Mucosa of stomach (tissue), 1 donor: Measurements from ENCODE around the gene GALNT17.

Experiments used
- H3K27me3 ChIP-seq: one replicate; pipeline ENCODE4 v1.7.0; 2013; ENCODE audit warnings: mild to moderate bottlenecking, low read length; ENCODE audit not compliant: control insufficient read depth, insufficient read depth
- H3K36me3 ChIP-seq: one replicate; pipeline ENCODE4 v1.7.0; 2013; ENCODE audit warnings: low read length; ENCODE audit not compliant: control insufficient read depth, insufficient read depth
- H3K4me1 ChIP-seq: one replicate; pipeline ENCODE4 v1.7.0; 2013; ENCODE audit warnings: mild to moderate bottlenecking, low read length; ENCODE audit not compliant: control insufficient read depth, insufficient read depth
- H3K4me3 ChIP-seq: one replicate; pipeline ENCODE4 v1.7.0; 2013; ENCODE audit warnings: low read length
- H3K9ac ChIP-seq: one replicate; pipeline ENCODE4 v1.7.0; 2013; ENCODE audit warnings: mild to moderate bottlenecking, low read length, moderate library complexity
- H3K9me3 ChIP-seq: one replicate; pipeline ENCODE4 v1.7.0; 2013; ENCODE audit warnings: mild to moderate bottlenecking, low read length, moderate library complexity; ENCODE audit not compliant: control insufficient read depth
- donor health status: Pancreatic carcinoma.

Gene GALNT17

GRCh38 chr7:71424166-71425035, 292.5 kb downstream of the GALNT17 start:
- Histone ChIP-seq H3K36me3 (no peaks in the 10 kb centered on the region), H3K9me3 (no peaks in the 10 kb centered on the region), H3K4me3 (no peak overlapping the region), H3K9ac (no peak overlapping the region), H3K4me1 (no peaks in the 10 kb centered on the region), H3K27me3 (no peaks in the 10 kb centered on the region)

GRCh38 chr7:71429083-71429482, 297.1 kb downstream of the GALNT17 start:
- Histone ChIP-seq H3K4me1 (no peaks in the 10 kb centered on the region), H3K9me3 (no peaks in the 10 kb centered on the region), H3K9ac (no peak overlapping the region), H3K4me3 (no peak overlapping the region), H3K36me3 (no peaks in the 10 kb centered on the region), H3K27me3 (no peaks in the 10 kb centered on the region)

- no peak overlapping the region for H3K9ac ChIP-seq
- no peaks in the 10 kb centered on the region for H3K9me3 ChIP-seq
- H3K4me1 ChIP-seq: no peaks in the 10 kb centered on the region
- no peaks in the 10 kb centered on the region for H3K27me3 ChIP-seq
- H3K36me3 ChIP-seq: no peaks in the 10 kb centered on the region
- H3K4me3 ChIP-seq: no peak overlapping the region
Measured at GRCh38 chr7:71430246-71430645, 298.3 kb downstream of the GALNT17 start.

- H3K27me3 ChIP-seq: no peaks in the 10 kb centered on the region
- H3K36me3 ChIP-seq: no peaks in the 10 kb centered on the region
- H3K9me3 ChIP-seq: no peaks in the 10 kb centered on the region
- no peaks in the 10 kb centered on the region for H3K4me1 ChIP-seq
- no peak overlapping the region for H3K4me3 ChIP-seq
- no peak overlapping the region for H3K9ac ChIP-seq
Measured at GRCh38 chr7:71439321-71439720, 307.4 kb downstream of the GALNT17 start.

GRCh38 chr7:71442492-71443190, 310.7 kb downstream of the GALNT17 start:
- H3K27me3 ChIP-seq: no peaks in the 10 kb centered on the region
- no peak overlapping the region for H3K4me3 ChIP-seq
- no peaks in the 10 kb centered on the region for H3K9me3 ChIP-seq
- no peaks in the 10 kb centered on the region for H3K4me1 ChIP-seq
- no peaks in the 10 kb centered on the region for H3K36me3 ChIP-seq
- H3K9ac ChIP-seq: no peak overlapping the region

GRCh38 chr7:71443191-71443530, 311.2 kb downstream of the GALNT17 start:
- no peak overlapping the region for H3K9ac ChIP-seq
- no peaks in the 10 kb centered on the region for H3K4me1 ChIP-seq
- no peaks in the 10 kb centered on the region for H3K36me3 ChIP-seq
- H3K9me3 ChIP-seq: no peaks in the 10 kb centered on the region
- no peak overlapping the region for H3K4me3 ChIP-seq
- no peaks in the 10 kb centered on the region for H3K27me3 ChIP-seq

- no peaks in the 10 kb centered on the region for H3K36me3 ChIP-seq
- H3K4me1 ChIP-seq: no peaks in the 10 kb centered on the region
- no peak overlapping the region for H3K9ac ChIP-seq
- H3K4me3 ChIP-seq: no peak overlapping the region
- H3K27me3 ChIP-seq: no peaks in the 10 kb centered on the region
- H3K9me3 ChIP-seq: no peaks in the 10 kb centered on the region
Measured at GRCh38 chr7:71444130-71444529, 312.2 kb downstream of the GALNT17 start.

- Histone ChIP-seq H3K4me3 (no peak overlapping the region), H3K9me3 (no peaks in the 10 kb centered on the region), H3K4me1 (no peaks in the 10 kb centered on the region), H3K27me3 (no peaks in the 10 kb centered on the region), H3K9ac (no peak overlapping the region), H3K36me3 (no peaks in the 10 kb centered on the region)
Measured at GRCh38 chr7:71453630-71454029, 321.7 kb downstream of the GALNT17 start.

- Histone ChIP-seq H3K27me3 (no peaks in the 10 kb centered on the region), H3K4me3 (no peak overlapping the region), H3K9me3 (no peaks in the 10 kb centered on the region), H3K9ac (no peak overlapping the region), H3K36me3 (no peaks in the 10 kb centered on the region), H3K4me1 (no peaks in the 10 kb centered on the region)
Measured at GRCh38 chr7:71454981-71455380, 323.0 kb downstream of the GALNT17 start.

- no peak overlapping the region for H3K4me3 ChIP-seq
- no peak overlapping the region for H3K9ac ChIP-seq
- no peaks in the 10 kb centered on the region for H3K9me3 ChIP-seq
- H3K4me1 ChIP-seq: no peaks in the 10 kb centered on the region
- no peaks in the 10 kb centered on the region for H3K27me3 ChIP-seq
- no peaks in the 10 kb centered on the region for H3K36me3 ChIP-seq
Measured at GRCh38 chr7:71457021-71457420, 325.1 kb downstream of the GALNT17 start.

GRCh38 chr7:71457846-71458590, 326.1 kb downstream of the GALNT17 start:
- H3K9ac ChIP-seq: no peak overlapping the region
- H3K9me3 ChIP-seq: no peaks in the 10 kb centered on the region
- no peaks in the 10 kb centered on the region for H3K27me3 ChIP-seq
- H3K4me3 ChIP-seq: no peak overlapping the region
- H3K36me3 ChIP-seq: no peaks in the 10 kb centered on the region
- H3K4me1 ChIP-seq: no peaks in the 10 kb centered on the region

GRCh38 chr7:71459132-71459531, 327.2 kb downstream of the GALNT17 start:
- Histone ChIP-seq H3K4me1 (no peaks in the 10 kb centered on the region), H3K9ac (no peak overlapping the region), H3K9me3 (peaks cover 5% of the 10 kb centered on the region), H3K36me3 (no peaks in the 10 kb centered on the region), H3K27me3 (no peaks in the 10 kb centered on the region), H3K4me3 (no peak overlapping the region)
